ENCODE results near the gene TSFM.
A peak's percentile ranks its signal among the peaks of the same experiment; 100 is the strongest.

TSFM gene

GRCh38 chr12:57782608-57783465, at the start of gene TSFM:
Gene TSFM, plus strand, starts transcription at chr12:57782787. Its CDS starts 15 bp downstream, at chr12:57782802.
- DNase-seq (ENCODE audit: low spot score): peak; percentile 94

- no peak for DNase-seq (ENCODE audit: low spot score)
Observed at GRCh38 chr12:57733928-57734327, 48.7 kb upstream of the TSFM start.

- DNase-seq (ENCODE audit: low spot score): no peak
Observed at GRCh38 chr12:57734591-57734990, 48.0 kb upstream of the TSFM start.

- DNase-seq (ENCODE audit: low spot score): no peak
Observed at GRCh38 chr12:57735198-57735855, 47.3 kb upstream of the TSFM start.

GRCh38 chr12:57735952-57736740, 46.4 kb upstream of the TSFM start:
- DNase-seq (ENCODE audit: low spot score): no peak

- no peak for DNase-seq (ENCODE audit: low spot score)
Observed at GRCh38 chr12:57736741-57737466, 45.7 kb upstream of the TSFM start.

- no peak for DNase-seq (ENCODE audit: low spot score)
Observed at GRCh38 chr12:57737467-57738460, 44.8 kb upstream of the TSFM start.

GRCh38 chr12:57738661-57739237, 43.8 kb upstream of the TSFM start, which contains the start of gene AGAP2:
Gene AGAP2, minus strand, starts transcription at chr12:57738742. Its CDS starts 496 bp downstream, at chr12:57738246.
- no peak for DNase-seq (ENCODE audit: low spot score)

GRCh38 chr12:57739387-57739786, 43.2 kb upstream of the TSFM start:
- DNase-seq (ENCODE audit: low spot score): no peak

GRCh38 chr12:57739914-57740538, 42.6 kb upstream of the TSFM start:
- no peak for DNase-seq (ENCODE audit: low spot score)

GRCh38 chr12:57740656-57741412, 41.8 kb upstream of the TSFM start:
- no peak for DNase-seq (ENCODE audit: low spot score)

- no peak for DNase-seq (ENCODE audit: low spot score)
Observed at GRCh38 chr12:57741413-57741789, 41.2 kb upstream of the TSFM start.

- DNase-seq (ENCODE audit: low spot score): no peak
Observed at GRCh38 chr12:57741844-57742738, 40.5 kb upstream of the TSFM start.

- DNase-seq (ENCODE audit: low spot score): no peak
Observed at GRCh38 chr12:57743769-57744168, 38.8 kb upstream of the TSFM start.

- no peak for DNase-seq (ENCODE audit: low spot score)
Observed at GRCh38 chr12:57744194-57744776, 38.3 kb upstream of the TSFM start.

- peak; percentile 99 for DNase-seq (ENCODE audit: low spot score)
Observed at GRCh38 chr12:57744777-57745484, 37.7 kb upstream of the TSFM start, which contains the start of gene TSPAN31. Gene TSPAN31, plus strand, starts transcription at chr12:57745039. Its CDS starts 116 bp downstream, at chr12:57745155.

- DNase-seq (ENCODE audit: low spot score): no peak
Observed at GRCh38 chr12:57745485-57745881, 37.1 kb upstream of the TSFM start.
